Measurements from ENCODE around the gene BLVRA. TPM values are rescaled to one million over a fixed set of nuclear protein-coding genes. Genes with fewer than 3 reads are reported as not detected.

BLVRA gene
- total and polyA plus RNA-seq, 10 donors: 58.0 to 164 (median 114) TPM

DNA sequence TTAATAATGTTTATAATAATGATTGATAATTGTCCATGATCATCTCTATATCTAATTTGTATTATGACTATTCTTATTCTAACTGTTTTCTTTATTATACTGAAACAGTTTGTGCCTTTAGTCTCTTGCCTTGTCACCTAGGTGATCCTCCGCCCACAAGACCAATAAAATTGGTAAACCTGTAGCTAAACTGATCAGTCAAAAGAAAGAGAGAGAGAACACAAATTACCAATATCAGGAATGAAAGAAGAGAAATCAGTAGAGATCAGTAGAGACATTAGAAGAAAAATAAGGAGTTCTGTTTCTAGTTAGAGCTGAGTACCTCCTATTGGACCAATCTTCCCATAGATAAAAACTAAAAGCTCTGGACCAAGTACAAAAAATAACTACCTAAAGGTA lies 23.1 kb upstream of the BLVRA start:
- Histone ChIP-seq H3K27ac (no peak overlapping the region), H3K27me3 (replicated peaks in 1 of 7) (no peaks in the 10 kb centered on the region), H3K36me3 (no peaks in the 10 kb centered on the region), H3K4me3 (no peak overlapping the region), H3K9me3 (no peaks in the 10 kb centered on the region), H3K4me1 (peaks cover 0 to 6% (median under 1%) of the 10 kb centered on the region in 6 donors)
- TF ChIP-seq, protein P1, sequence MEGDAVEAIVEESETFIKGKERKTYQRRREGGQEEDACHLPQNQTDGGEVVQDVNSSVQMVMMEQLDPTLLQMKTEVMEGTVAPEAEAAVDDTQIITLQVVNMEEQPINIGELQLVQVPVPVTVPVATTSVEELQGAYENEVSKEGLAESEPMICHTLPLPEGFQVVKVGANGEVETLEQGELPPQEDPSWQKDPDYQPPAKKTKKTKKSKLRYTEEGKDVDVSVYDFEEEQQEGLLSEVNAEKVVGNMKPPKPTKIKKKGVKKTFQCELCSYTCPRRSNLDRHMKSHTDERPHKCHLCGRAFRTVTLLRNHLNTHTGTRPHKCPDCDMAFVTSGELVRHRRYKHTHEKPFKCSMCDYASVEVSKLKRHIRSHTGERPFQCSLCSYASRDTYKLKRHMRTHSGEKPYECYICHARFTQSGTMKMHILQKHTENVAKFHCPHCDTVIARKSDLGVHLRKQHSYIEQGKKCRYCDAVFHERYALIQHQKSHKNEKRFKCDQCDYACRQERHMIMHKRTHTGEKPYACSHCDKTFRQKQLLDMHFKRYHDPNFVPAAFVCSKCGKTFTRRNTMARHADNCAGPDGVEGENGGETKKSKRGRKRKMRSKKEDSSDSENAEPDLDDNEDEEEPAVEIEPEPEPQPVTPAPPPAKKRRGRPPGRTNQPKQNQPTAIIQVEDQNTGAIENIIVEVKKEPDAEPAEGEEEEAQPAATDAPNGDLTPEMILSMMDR (IDR thresholded peaks at IDR 0.05 in 8 of 11, conservative IDR thresholded peaks at IDR 0.05 in 3 of 11): no peak
- TF ChIP-seq POLR2A (IDR thresholded peaks at IDR 0.05): no peak
- WGBS, 5 donors: 89 to 96% (median 94%) methylated on average over 1 of the region's 1 CpG
- intact Hi-C loops (cut with DNase I; ENCODE audit: low total_unique reads): no loop called here
- DNase-seq: no peak

- Histone ChIP-seq H3K9me3 (no peaks in the 10 kb centered on the region), H3K27ac (no peak overlapping the region), H3K4me1 (peaks cover 0 to 5% (median 0%) of the 10 kb centered on the region in 6 donors), H3K27me3 (replicated peaks in 1 of 7) (no peaks in the 10 kb centered on the region), H3K4me3 (no peak overlapping the region), H3K36me3 (no peaks in the 10 kb centered on the region)
- intact Hi-C loops (cut with DNase I; ENCODE audit: low total_unique reads): no loop called here
- no peak for DNase-seq
- no peak for TF ChIP-seq POLR2A (IDR thresholded peaks at IDR 0.05)
- TF ChIP-seq, protein P1 (IDR thresholded peaks at IDR 0.05 in 8 of 11, conservative IDR thresholded peaks at IDR 0.05 in 3 of 11): no peak
- no peak for TF ChIP-seq POLR2AphosphoS5 (IDR thresholded peaks at IDR 0.05)
- 28 to 60% (median 46%) methylated on average over 2 of the region's 2 CpGs for WGBS, 5 donors
Observed at GRCh38 chr7:43735802-43736603, 22.5 kb upstream of the BLVRA start.

DNA sequence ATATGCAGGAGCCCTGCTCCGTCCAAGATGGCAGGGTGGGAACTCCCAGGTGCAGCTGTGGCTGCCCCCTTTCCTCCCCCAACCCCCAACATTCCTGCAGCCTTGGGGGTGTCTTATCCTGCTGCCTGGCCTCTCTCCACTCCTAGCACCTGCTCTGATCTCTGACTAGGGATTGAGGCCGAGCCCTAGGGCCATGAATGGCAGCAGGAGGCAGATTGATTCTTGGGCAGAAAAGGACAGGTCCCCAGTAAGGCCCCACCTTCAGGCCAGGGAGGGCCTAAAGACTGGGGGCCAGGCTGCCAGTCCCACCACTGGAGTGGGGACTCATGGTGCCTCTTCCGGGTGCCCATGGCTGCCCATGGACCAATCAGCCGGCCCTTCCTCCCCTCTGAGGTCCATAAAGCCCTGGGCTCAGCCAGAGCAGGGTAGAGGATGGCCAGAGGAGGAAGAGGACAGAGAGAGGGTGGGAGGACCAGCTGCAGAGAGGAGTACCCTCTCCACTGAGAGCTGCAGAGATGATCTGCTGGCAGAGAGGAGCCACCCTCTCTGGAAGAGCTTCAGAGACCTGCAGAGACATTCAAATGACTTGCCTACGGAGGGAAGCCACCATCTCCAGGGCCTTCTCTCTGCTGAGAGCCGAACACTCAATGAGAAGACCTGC lies 20.9 kb upstream of the BLVRA start:
- 88 to 92% (median 91%) methylated on average over 5 to 6 of the region's 6 CpGs for WGBS, 5 donors
- H3K27ac ChIP-seq: no peak overlapping the region
- intact Hi-C loops (cut with DNase I; ENCODE audit: low total_unique reads): no loop called here
- DNase-seq: no peak
- H3K4me3 ChIP-seq: no peak overlapping the region
- no peaks in the 10 kb centered on the region for H3K36me3 ChIP-seq
- TF ChIP-seq POLR2AphosphoS5 (IDR thresholded peaks at IDR 0.05): no peak
- TF ChIP-seq, protein P1 (IDR thresholded peaks at IDR 0.05 in 8 of 11, conservative IDR thresholded peaks at IDR 0.05 in 3 of 11): no peak
- TF ChIP-seq POLR2A (IDR thresholded peaks at IDR 0.05): no peak
- H3K27me3 ChIP-seq (replicated peaks in 1 of 7): no peaks in the 10 kb centered on the region
- H3K4me1 ChIP-seq: peaks cover 0 to 5% (median 0%) of the 10 kb centered on the region in 6 donors
- H3K9me3 ChIP-seq: no peaks in the 10 kb centered on the region

GRCh38 chr7:43742692-43743091 lies 15.8 kb upstream of the BLVRA start:
- intact Hi-C loops (cut with DNase I; ENCODE audit: low total_unique reads): no loop called here
- TF ChIP-seq POLR2A (IDR thresholded peaks at IDR 0.05): no peak
- TF ChIP-seq, protein P1 (IDR thresholded peaks at IDR 0.05 in 8 of 11, conservative IDR thresholded peaks at IDR 0.05 in 3 of 11): no peak
- H3K9me3 ChIP-seq: no peaks in the 10 kb centered on the region
- no peak overlapping the region for H3K27ac ChIP-seq
- no peaks in the 10 kb centered on the region for H3K4me1 ChIP-seq
- no peak for DNase-seq
- no peak overlapping the region for H3K4me3 ChIP-seq
- no peaks in the 10 kb centered on the region for H3K27me3 ChIP-seq (replicated peaks in 1 of 7)
- H3K36me3 ChIP-seq: no peaks in the 10 kb centered on the region

Data from spleen (tissue), 11 donors.